MM.1S (cell line): ENCODE results near the gene DGCR8.

Experiments used
- CTCF ChIP-seq: fragments of 300-600 bp; sonication (generic); IDR thresholded peaks from 2 replicates; pipeline ENCODE4 v1.5.1; 2016; ENCODE audit warnings: antibody characterized with exemption, low read length, mixed read lengths
- EZH2 ChIP-seq: fragments of 300-600 bp; sonication (generic); optimal IDR thresholded peaks from 2 replicates; pipeline ENCODE3; 2017; ENCODE audit warnings: low read depth, mild to moderate bottlenecking, antibody characterized with exemption, low read length, mixed read lengths

GRCh38 chr22:20083891-20084546 lies 4.0 kb downstream of the DGCR8 start:
- TF ChIP-seq CTCF (no peak), EZH2 (no peak)
